Anterior cingulate cortex (tissue), 58 donors: Measurements from ENCODE around the gene ADA.
"Not testable (repeated sequence)": the region's sequence is repeated elsewhere in the genome, so short reads cannot be mapped to it uniquely, and the experiment has no call there.

ENCODE experiments used
- DNase-seq, 58 donors: peaks; one replicate each; lab custom pipeline; 2025; lab: John Stamatoyannopoulos, UW

ADA gene

DNA sequence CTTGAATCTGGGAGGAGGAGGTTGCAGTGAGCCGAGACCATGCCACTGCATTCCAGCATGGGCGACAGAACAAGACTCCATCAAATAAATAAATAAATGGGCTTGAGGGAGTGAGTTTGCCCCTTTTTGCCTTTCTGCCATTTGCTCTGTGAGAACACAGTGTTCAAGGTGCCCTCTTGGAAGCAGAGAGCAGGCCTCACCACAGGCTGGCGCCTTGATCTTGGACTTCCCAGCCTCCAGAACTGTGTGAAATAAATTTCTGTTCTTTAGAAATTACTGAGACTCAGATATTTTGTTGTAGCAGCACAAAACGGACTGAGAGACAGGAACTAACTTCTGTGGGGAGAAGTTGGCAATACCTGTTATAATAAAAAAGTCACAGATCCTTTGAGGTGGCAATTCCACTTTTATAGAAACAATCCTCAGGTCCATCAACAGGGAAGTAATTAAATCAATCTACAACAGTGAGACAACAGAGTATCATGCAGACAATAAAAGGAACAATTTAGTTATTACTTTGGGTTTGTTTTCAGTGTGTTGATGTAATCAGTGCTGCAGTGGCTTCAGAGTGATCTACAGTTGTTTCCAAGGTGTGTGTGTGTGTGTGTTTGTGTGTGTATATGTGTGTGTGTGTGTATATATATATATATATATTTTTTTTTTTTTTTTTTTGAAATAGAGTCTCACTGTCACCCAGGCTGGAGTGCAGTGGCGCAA, 44.6 kb downstream of the ADA start:
- no peak for DNase-seq

DNA sequence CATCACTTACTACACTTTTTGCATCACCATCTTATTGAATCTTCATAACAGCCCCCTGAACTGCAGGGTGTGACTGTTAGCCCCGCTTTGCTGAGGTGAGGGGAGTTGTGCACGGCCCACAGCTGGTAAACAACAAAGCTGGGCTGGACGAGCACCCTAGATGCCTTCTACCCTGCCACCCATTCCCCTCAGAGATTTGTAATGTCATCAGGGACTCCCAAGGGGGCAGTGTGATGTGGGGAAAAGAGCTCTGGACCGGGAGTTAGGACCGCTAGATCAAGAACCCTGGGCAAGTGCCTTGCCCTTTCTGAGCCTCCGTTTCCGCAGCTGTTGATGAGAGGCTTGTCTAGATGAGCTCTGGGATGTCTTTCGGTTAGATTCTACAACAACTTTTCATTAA, 48.2 kb downstream of the ADA start:
- DNase-seq: no peak

DNA sequence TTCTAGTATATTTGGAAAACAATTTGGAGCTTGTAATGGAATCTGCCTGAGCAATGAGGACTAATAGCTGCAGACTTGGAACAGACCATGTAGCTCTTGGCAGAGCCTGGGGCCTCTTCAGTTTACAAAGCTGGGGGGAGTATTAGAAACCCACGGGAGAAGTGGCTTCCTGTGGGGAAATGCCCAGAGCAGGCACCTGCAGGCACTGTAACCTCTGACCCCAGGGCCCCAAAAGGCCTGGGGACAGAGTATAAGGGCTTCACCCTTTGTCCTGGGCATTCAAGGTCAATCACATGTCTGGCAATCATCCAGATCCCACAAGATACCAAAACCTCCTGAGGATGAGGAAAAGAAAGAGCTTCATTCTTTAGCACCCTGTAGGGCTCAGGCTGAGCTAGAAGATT, 49.7 kb downstream of the ADA start:
- DNase-seq: peak in 25 of 58 donors; percentile 8 to 72 (median 21)

DNA sequence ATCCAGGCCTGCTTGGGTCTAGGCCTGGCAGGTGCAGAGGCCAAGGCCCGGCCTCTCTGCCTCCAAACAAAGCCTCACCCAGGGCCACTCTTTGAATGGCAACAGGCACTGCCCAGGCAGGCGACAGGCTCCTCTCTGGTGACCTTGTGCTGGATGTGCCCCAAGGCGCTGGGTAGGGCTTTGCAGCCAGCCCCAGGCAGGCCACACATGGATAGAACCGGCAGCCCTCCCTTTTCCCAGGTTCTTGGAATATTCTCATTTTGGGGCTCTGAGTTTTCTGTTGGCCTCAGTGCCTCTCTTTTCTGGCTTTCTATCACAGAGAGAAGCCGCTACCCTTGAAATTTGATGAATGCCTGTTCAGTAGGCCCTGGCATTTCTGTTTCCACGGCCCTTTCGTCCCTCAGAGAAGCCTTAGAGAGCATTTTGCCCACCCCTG, 50.2 kb downstream of the ADA start:
- peak in 28 of 58 donors; percentile 10 to 72 (median 27) for DNase-seq

DNA sequence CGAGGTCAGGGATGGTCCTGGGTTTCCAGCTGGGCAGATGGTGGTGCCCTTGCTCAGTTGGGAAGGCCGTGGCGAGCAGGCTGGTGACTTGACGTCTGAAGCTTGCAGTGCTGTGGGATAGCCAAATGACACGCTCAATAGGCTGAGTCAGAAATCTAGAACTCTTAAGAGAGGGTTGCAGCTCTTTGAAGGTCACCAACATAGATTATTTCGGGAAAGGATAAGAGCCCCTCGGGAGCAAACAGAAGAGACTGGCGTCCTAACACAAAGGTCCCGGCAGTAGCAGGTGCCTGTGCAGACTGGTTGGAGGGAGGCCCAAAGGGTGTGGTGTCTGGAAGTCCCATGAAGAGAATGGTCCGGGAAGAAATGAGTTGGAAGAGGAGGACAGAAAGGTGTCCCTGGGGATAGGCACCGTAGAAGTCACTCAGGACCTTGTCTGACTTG, 50.7 kb downstream of the ADA start:
- DNase-seq: no peak

DNA sequence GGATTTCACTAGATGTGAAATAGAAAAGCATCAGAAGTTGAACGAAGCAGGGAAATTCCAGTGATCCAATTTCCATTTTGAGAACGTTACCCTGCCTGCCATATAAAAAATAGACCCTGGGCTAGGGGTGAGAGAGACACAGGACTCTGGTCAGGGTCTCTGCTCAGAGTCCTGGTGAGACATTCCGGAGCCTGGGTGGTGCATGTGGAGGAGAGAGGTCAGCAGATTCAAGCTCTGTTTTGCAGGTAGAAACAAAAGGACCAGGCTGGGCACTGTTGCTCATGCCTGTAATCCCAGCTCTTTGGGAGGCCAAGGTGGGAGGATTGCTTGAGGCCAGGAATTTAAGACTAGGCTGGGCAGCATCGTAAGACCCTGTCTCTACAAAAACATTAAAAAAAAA, 51.2 kb downstream of the ADA start:
- DNase-seq: no peak

DNA sequence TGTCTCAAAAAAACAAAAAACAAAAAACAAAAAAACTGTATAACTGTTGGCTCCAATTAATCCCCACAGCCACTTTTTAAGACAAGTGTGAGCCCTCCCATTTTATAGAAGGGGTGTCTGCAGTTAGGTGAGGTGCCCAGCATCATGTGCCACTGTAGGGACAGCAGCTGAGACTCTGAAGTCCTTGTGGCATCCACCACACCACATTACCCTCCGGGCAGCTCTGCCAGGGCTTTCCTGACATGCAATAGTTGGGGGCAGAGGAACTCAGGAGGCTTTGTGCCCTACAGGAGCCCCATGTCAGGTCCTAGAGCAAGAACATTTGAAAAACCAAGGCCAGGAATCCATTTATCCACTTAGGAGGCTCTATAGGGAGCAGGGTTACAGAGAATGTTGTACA, 51.8 kb downstream of the ADA start:
- DNase-seq: no peak

DNA sequence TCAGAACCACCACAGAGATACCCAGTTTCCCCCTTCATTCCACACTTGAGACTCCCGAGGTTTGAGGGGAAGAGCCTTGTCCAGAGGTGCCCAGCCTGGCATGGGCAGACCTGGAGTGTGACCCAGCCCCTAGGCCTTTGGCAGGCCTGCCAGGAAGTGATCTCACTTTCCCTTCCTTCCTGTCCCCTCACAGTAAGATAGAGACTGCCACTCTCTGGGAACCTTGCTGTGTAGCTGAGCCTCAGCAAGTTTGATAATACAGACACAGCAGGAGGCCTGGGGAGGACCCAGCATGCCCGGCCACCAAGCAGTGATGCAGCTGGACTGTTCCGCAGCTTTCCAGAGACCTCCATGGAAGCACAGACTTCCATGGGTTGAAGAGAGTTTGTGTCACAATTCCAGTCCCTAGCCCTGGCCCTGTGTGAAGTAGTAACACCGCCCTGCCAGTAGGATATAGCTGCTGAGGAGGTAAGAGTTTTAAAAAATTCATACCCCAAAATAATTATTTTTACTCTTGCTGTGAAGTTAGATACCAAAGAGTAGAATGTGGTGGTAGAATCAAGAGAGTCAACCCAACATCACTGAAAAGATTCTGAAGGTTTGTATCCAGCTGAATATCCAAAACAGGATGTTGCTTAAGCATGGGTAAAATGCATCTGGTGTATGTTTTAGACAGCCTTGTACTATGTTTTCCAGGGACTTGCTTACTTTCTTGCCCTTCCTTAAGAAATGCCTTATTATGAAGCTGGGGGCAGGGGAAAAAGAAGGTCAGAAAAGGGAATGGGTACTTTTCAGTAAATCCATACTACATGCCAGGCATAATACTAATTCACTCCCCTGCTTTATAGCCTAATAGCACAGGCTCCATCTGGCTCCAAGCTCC, 52.8 kb downstream of the ADA start:
- DNase-seq: no peak

DNA sequence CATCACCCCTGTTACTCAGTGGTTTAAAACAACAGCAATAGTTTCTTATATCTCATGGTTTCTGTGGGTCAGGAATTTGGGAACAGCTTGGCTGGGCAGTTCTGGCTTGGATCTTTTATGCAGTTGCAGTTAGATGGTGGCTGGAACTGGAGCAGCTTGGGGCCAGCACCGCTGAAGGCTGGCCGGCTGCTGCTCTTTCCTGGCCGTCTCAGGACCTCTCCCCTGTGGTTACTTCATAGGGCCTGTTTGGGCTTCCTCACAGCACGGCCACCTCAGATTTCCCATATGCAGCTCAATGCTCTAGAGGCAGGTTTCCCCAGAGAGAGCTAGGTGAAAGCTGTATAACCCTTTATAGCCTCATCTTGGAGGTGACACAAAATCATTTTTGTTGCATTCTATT, 53.6 kb downstream of the ADA start:
- DNase-seq: no peak

DNA sequence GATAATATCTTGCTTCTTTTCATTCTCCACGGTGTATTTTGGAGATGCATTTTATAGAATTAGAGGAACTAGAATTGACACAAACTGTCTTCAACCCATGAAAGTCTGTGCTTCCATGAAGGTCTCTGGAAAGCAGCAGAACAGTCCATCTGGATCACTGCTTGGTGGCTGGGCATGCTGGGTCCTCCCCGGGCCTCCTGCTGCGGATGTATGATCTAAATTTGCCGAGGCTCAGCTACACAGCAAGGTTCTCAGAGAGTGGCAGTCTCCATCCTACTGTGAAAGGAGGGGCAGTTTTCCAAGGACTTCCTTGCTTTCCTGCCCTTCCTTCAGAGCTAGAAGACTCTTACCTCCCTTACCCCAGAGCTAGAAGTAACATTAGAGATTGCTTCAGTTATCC, 54.0 kb downstream of the ADA start:
- DNase-seq: no peak

DNA sequence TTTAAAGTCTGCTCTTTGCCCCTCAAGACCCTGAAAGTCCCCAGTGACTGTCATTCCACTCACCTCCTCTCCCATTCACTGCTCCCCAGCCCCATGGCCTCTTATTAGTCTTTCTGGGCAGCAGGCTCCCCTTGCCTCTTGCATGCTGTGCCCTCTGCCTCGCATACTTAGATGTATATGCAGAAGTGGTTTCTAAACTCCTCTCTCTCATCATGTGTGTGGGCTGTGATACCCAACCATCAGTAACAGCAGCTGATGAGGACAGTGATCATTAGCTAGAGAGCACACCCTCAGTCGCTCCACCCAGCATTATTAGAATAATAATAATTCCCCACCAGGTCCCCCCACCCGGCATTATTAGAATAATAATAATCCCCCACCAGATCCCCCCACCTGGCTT, 54.6 kb downstream of the ADA start:
- DNase-seq: no peak

DNA sequence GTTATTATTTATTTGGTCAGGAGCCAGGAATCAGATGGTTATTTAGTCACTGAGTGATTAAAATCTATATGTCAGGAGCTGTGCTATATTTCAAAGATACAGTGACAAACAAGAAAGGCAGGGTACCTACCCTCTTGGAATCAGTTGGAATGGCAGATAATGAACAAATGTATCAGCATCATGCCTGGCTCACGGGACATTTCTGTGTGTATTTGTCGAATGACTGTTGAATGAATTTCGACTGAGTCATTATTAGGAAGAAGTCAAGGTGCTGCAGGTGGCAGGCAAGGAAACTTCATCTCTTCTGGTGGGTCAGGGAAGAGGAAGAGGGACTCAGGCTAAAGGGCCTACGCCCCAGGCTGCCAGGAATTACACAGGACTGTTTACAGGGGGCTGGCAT, 55.5 kb downstream of the ADA start:
- no peak for DNase-seq

DNA sequence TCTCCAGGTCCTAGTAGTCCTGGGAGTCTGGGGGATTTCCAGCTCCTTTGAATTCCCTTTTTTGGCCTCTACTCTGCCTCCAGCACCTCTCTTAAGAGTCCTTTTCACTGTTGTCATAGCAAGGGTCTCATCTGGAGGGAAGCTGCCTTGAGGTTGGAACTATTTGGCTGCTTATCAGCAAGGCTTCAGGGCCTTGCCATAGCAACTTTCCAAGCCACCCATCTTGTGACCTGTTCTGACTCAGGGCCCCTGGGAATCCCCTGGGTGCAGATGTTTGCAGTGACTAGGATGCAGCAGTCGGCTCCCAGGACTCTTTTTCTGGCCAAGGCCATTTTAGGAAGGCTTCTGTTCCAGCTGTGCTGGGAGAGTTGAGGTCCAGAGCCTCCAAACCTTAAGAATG, 56.8 kb downstream of the ADA start:
- DNase-seq: no peak

DNA sequence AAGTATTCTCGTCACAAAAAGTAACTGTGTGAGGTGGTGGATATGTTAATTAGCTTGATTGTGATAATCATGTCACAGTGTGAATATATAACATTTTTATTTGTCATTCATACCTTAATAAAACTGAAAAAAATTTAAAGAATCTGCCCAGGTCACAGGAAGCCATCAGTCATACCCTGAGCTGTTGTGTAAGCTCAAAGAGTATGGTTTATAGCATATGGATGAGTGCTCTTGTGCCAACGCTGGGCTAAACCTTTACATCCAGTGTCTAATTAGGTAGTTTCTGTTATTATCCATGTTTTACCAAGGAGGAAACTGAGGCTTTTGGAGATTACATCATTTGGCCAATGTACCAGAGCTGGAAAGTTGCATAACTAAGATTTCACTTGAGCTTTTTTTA, 57.7 kb downstream of the ADA start:
- DNase-seq: no peak

DNA sequence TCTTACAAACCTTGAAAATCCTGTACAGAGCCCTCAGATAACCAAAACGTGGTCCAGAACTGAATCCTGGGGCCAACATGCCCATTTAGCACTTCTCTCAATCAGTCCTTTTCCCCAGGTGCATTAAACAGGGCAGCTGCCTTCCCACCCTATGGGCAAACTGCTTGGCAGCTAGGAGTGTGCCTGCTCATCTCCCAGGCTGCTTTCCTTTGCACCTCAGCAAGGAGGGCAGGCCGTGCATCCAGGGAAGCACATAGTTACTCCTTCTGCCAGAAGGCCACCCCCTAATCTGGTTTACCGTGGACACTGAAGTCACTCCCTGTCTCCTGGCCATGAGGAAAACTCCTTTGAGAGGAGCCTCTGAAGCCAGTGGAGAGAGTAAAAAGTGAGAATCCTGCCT, 59.1 kb downstream of the ADA start:
- DNase-seq: no peak

DNA sequence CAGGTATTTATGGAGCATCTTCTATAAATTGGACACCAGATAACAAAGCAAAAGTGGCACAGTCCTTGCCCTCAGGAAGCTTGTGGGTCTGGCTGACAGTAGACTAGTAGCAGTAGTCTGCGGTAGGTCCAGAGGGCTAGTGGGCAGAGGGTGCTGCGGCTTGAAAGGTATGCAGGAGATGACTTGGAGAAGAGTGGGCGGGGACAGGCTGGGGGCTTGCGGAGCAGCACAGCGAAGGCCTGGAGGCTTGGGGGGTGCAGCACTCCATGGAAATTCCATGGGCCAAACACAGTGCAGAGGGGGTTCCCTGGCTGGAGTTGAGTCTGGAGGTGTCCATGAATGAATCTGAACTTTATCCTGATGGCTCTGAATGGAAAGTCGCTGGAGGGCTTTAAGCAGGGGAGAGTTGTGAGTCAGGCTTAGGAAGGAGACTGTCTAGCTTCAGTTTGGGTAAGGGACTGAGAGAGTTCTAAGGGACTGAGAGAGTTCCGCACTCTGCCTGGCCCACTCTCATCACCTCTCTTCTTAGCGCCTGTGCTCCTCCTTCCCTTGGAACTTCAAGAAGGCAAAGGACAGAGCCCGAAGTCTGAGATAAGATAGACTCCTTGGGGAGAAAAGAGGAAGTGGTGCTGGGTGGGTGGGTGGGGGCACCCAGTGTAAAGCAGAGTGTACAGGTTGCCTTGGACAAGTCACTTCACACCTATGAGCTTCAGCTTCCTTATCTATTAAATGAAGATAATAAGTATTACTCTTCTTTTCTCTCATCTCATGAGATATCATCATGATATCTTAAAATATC, 60.3 kb downstream of the ADA start:
- DNase-seq: no peak

DNA sequence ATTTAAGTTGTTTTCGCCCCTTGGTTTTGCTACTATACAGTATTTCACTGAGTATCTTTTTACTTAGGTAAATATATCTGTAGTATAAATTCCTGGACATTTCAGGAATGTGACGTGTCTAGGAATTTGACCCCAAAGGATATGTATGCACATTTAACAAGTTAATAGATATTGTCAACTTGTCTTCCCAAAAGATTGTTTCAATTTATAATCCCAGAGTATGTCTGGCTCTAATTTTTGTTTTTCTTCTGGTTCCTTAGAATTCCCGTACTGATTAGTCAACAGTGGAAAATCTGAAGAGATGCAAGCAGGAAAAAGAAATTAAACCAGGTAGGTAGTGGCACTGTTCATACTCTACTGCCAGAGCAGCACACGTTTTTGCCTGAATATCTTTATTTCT, 62.0 kb downstream of the ADA start:
- DNase-seq: no peak

DNA sequence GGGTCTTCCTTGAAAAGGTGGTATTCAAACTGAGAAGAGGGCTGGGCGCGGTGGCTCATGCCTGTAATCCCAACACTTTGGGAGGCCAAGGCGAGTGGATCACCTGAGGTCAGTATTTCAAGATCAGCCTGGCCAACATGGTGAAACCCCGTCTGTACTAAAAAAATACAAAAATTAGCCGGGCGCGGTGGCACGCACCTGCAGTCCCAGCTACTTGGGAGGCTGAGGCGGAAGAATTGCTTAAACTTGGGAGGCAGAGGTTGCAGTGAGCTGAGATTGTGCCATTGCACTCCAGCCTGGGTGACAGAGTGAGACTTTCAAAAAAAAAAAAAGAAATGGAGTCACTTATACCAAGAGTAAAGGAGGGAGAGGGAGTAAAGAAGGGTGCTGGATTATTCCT, 63.2 kb downstream of the ADA start:
- DNase-seq: not testable (repeated sequence)

DNA sequence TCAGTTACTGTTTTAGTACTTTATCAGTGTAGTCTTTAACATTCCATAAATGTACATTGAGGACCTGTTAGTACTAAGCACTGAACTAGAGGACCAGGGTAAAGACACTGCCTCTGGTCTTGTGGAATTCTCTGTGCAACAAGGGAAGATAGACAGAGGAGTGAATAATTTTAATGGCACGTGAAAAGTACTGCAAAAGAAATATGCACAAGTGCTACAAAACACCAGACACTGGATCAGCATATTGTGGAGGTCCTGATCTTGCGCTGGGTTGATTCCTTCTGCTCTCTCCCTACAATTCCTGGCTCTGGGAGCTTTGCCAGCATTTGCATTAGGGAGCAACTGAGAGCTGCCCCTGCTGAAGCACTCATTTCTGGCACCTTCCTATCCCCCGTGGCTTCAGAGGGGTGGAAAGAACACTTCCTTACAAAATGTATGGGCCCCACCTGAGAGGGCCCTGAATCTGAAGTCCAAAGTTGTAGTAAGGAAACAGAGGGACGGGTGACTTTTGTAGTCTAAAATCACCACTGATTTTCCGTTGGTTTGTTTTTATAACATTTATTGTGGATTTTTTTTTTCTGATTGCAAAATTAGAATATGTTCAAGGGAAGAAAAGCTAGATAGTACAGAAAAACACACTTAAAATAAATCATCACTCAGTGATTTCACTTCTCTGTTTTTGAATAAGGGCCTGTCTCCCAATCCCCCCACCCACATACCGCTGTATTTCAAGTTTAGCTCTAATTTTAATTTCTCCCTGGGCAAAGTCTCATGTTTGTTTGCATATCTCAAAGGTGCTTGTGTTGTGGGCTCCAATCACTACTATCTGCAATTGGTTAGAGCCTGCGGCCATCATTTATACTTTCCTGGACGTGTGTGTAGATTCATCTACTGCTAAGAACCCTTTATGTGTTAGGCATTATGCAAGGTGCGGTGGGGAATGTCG, 64.2 kb downstream of the ADA start:
- no peak for DNase-seq
